ENCODE data around the gene CLINT1.

Gene CLINT1

DNA sequence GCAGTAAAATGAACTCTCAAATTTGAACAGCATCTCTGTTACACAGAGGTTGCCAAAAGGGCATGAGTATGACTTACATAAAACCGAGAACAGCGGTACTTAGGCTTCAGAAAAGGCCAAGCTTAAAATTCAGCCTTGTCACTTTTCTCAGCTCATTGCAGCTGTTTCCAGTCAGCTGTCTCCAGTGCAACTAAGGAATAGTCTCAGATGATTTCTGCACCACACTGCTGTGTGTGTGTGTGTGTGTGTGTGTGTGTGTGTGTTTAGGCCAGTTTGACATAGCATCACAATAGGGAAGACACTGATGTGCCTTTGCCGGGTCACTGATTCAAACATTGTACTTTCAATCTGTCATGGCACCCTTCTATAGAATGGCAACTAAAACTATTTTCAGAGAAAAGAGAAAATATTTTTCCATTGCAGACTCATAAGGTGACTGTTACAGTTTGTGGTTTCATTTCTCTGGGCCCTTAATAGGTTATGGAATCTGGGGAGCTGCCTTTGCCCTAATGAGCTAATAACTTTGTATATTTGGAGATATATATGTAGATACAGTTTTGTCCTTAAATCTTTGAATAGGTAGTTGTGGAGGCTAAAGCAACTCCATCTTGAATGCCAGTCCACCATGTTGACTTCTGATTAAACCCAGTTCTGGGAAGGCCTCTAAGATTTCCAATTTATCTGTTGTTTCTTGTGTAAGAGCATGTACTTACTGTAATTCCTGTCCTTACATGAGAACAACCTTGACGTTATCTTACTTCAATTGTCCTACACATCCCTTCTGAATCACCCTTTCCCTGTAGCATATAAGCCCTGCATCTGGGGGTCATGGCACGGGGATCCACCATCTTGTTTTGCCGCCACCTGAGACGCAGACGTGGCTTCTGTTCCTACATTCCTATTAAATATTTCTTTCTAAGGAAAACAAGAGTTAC lies 110.9 kb downstream of the CLINT1 start:
- H3K4me1 ChIP-seq (ENCODE audit: insufficient read depth, low read length, severe bottlenecking): peaks cover 26% of the 10 kb centered on the region
- H3K79me2 ChIP-seq (ENCODE audit: insufficient read depth, low read length): no peaks in the 10 kb centered on the region
- TF ChIP-seq, protein P1, sequence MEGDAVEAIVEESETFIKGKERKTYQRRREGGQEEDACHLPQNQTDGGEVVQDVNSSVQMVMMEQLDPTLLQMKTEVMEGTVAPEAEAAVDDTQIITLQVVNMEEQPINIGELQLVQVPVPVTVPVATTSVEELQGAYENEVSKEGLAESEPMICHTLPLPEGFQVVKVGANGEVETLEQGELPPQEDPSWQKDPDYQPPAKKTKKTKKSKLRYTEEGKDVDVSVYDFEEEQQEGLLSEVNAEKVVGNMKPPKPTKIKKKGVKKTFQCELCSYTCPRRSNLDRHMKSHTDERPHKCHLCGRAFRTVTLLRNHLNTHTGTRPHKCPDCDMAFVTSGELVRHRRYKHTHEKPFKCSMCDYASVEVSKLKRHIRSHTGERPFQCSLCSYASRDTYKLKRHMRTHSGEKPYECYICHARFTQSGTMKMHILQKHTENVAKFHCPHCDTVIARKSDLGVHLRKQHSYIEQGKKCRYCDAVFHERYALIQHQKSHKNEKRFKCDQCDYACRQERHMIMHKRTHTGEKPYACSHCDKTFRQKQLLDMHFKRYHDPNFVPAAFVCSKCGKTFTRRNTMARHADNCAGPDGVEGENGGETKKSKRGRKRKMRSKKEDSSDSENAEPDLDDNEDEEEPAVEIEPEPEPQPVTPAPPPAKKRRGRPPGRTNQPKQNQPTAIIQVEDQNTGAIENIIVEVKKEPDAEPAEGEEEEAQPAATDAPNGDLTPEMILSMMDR (IDR thresholded peaks at IDR 0.05; ENCODE audit: low read length): no peak
- no peaks in the 10 kb centered on the region for H4K20me1 ChIP-seq (ENCODE audit: insufficient read depth, low read length)
- no peaks in the 10 kb centered on the region for H3K9me3 ChIP-seq (ENCODE audit: low read length)
- peaks cover 13% of the 10 kb centered on the region for H3K36me3 ChIP-seq (ENCODE audit: insufficient read depth, low read length)
- H3K9me2 ChIP-seq (ENCODE audit: low read depth, low read length): no peaks in the 10 kb centered on the region
- no peak overlapping the region for H3K4me3 ChIP-seq (ENCODE audit: low read depth, low read length, poor library complexity, severe bottlenecking)
- no peaks in the 10 kb centered on the region for H3K27me3 ChIP-seq (ENCODE audit: insufficient read depth, low read length)
- H3F3A ChIP-seq (ENCODE audit: insufficient read depth, low read length): no peaks in the 10 kb centered on the region
- no peak overlapping the region for H3K9ac ChIP-seq (ENCODE audit: low read length)
- H2AFZ ChIP-seq (ENCODE audit: low read length): no peak overlapping the region
- no peak overlapping the region for H3K27ac ChIP-seq (ENCODE audit: low read depth, low read length, poor library complexity, severe bottlenecking)
- H3K4me2 ChIP-seq (ENCODE audit: low read length): no peak overlapping the region

DNA sequence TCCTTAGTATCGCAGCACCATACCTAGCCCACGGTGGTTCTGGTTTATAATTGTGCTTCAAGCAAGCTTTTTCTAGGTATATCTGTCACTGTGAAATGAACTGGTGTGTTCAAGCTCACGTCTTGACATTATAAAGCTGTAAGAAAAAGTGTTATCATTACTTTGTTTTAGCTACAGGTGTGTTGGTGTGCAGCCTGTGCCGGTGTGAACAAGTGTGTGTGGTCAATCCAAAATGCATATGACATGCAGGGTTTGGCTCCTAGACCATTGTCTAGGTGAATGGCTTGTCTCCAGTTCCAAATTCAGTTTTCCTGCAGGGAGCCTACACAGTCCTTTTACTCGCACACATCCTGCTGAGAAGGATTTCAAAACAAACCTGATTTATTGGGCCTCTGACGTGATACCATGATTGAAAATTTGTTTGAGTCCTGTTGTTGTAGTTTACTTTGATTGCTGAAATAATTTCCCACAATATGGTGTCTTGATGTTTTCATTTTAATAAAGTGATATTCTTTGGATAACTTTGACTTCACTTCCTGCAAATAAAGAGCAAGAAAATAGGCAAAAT lies 111.7 kb downstream of the CLINT1 start:
- Histone ChIP-seq H3K9me2 (ENCODE audit: low read depth, low read length) (no peaks in the 10 kb centered on the region), H3K4me1 (ENCODE audit: insufficient read depth, low read length, severe bottlenecking) (peaks cover 30% of the 10 kb centered on the region), H3K9ac (ENCODE audit: low read length) (no peak overlapping the region), H3F3A (ENCODE audit: insufficient read depth, low read length) (no peaks in the 10 kb centered on the region), H3K4me3 (ENCODE audit: low read depth, low read length, poor library complexity, severe bottlenecking) (no peak overlapping the region), H3K9me3 (ENCODE audit: low read length) (no peaks in the 10 kb centered on the region), H4K20me1 (ENCODE audit: insufficient read depth, low read length) (no peaks in the 10 kb centered on the region), H3K27me3 (ENCODE audit: insufficient read depth, low read length) (no peaks in the 10 kb centered on the region), H3K36me3 (ENCODE audit: insufficient read depth, low read length) (peaks cover 9% of the 10 kb centered on the region; the same call in 1 of the 2 replicates), H3K79me2 (ENCODE audit: insufficient read depth, low read length) (no peaks in the 10 kb centered on the region), H3K4me2 (ENCODE audit: low read length) (no peak overlapping the region), H2AFZ (ENCODE audit: low read length) (no peak overlapping the region), H3K27ac (ENCODE audit: low read depth, low read length, poor library complexity, severe bottlenecking) (no peak overlapping the region)
- TF ChIP-seq EZH2 (IDR thresholded peaks at IDR 0.05; ENCODE audit: borderline replicate concordance, low read length): no peak
- TF ChIP-seq, protein P1 (IDR thresholded peaks at IDR 0.05; ENCODE audit: low read length): no peak

DNA sequence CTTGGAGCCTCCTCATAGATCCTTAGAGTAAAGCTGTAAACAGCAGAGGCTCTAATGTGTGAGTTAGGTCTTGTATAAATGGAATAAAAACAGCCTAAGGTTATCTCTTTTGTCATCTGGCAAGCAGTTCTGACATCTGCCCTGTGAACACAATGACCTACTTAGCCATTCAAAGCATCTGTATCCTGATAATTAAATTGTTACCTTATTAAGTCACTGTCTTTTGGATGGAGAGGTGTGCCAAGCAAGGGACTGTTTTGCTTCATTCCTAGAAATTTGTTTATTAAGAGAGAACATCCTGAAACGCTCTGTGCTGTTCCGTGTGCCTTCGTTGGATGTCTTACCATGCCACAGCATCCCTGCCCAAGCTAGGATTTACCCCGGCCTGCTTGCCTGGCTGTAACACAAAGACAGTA lies 113.9 kb downstream of the CLINT1 start:
- H3K36me3 ChIP-seq (ENCODE audit: insufficient read depth, low read length): no peaks in the 10 kb centered on the region
- no peaks in the 10 kb centered on the region for H3K27me3 ChIP-seq (ENCODE audit: insufficient read depth, low read length)
- H3K4me3 ChIP-seq (ENCODE audit: low read depth, low read length, poor library complexity, severe bottlenecking): peak overlapping the region; percentile 96
- no peaks in the 10 kb centered on the region for H3K79me2 ChIP-seq (ENCODE audit: insufficient read depth, low read length)
- peak overlapping the region; percentile 92 for H3K9ac ChIP-seq (ENCODE audit: low read length)
- H3K9me3 ChIP-seq (ENCODE audit: low read length): no peaks in the 10 kb centered on the region
- no peak overlapping the region for H2AFZ ChIP-seq (ENCODE audit: low read length)
- H3K4me2 ChIP-seq (ENCODE audit: low read length): peak overlapping the region; percentile 94
- H3K9me2 ChIP-seq (ENCODE audit: low read depth, low read length): no peaks in the 10 kb centered on the region
- TF ChIP-seq, protein P1 (IDR thresholded peaks at IDR 0.05; ENCODE audit: low read length): no peak
- TF ChIP-seq EZH2 (IDR thresholded peaks at IDR 0.05; ENCODE audit: borderline replicate concordance, low read length): no peak
- H4K20me1 ChIP-seq (ENCODE audit: insufficient read depth, low read length): no peaks in the 10 kb centered on the region
- peaks cover 30% of the 10 kb centered on the region for H3K4me1 ChIP-seq (ENCODE audit: insufficient read depth, low read length, severe bottlenecking)
- no peak overlapping the region for H3K27ac ChIP-seq (ENCODE audit: low read depth, low read length, poor library complexity, severe bottlenecking)
- no peaks in the 10 kb centered on the region for H3F3A ChIP-seq (ENCODE audit: insufficient read depth, low read length)

Measured in OCI-LY1 (cell line).